GM21576 (cell line): ENCODE data around the gene LMTK2.

Source experiments
- ATAC-seq: cut with Tn5 transposase; IDR thresholded peaks from one replicate; pipeline ENCODE4 v1.9.1; 2021; ENCODE audit warnings: mild to moderate bottlenecking, moderate library complexity; ENCODE audit not compliant: unreplicated experiment

The LMTK2 gene

DNA sequence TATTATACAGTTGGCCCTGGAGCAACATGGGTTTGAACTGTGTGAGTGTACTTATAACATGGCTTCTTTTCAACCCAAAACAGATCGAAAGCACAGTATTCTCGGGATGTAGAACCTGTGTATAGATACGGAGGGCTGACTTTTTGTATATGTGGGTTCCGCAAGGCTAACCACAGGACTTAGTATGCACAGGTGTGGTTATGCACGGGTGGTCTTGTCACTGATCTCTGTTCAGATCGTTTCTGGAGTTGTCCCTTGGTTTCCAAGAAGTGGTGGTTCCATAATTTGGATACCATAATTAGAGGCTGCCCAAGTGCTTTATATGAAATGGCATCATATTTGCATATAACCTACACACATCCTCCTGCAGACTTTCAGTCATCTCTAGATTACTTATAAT lies 93.7 kb downstream of the LMTK2 start:
- ATAC-seq = peak; percentile 47

DNA sequence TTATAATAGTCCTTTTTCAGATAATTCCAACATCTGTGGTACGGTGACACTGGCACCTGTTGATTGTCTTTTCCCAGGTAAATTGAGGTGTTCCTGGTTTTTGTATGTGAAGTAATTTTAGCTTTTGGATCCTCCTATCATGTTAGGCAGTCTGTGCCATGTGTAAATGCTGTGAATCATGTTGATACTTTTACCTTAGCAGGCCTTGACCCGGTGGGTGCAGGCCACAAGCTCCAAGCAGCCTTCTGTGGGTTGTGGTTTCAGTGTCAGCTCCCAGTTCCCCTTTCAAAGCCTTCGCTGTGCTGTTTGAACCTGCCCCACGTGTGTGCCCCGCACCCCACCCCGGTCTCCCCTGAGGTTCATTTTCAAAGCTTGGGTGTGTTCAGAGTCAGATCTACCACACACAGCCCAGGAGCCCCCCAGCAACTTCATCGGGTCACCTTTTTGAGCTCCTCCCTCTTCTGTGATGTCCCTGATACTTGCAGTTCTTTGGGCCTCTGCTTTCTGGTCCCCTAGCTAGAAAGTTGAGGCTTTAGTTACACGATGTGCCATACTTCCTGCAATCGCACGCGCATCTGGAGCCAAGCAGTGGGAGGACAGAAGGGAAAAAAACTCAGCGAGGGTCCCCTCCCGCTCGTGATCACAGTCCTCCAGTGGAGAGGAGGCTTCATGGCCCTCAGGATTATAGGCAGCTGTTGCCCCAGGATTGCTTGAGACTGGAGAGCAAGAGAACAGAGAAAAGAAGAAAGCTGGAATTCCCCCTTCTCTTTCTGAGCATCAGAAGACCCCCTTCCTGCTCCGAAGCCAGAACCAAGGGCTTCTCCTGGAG lies 95.9 kb downstream of the LMTK2 start:
- peak; percentile 88 for ATAC-seq

DNA sequence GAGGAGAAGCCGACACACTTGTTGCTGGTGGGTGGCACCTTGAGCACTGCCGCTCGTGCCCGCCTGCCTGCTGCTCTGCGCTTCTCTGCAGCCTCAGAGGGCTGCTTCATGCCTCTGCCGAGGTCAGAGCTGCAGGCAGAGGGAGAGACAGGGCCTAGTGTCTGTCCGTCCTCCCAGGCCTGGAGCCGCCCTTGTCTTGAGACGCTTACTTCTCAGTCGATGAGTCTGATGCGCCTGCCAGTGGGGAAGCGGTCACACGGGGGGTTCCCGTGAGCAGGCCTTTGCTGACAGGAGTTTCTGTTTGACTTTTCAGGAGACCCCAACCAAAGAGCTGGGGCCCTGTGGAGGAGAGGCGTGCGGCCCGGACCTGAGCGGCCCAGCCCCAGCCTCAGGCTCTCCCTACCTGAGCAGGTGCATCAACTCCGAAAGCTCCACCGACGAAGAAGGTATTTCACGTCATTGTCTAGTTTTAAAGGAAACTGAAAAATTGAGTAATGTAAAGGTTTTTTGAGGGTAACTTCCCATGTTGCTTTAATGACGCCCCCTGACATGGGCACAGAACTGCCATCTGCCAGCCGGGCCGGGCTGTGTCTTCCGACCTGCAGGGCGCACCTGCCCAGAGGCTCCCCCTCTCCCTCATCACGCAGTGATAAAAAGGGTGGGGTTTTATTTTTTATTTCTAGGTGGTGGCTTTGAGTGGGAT lies 96.8 kb downstream of the LMTK2 start:
- ATAC-seq = no peak

DNA sequence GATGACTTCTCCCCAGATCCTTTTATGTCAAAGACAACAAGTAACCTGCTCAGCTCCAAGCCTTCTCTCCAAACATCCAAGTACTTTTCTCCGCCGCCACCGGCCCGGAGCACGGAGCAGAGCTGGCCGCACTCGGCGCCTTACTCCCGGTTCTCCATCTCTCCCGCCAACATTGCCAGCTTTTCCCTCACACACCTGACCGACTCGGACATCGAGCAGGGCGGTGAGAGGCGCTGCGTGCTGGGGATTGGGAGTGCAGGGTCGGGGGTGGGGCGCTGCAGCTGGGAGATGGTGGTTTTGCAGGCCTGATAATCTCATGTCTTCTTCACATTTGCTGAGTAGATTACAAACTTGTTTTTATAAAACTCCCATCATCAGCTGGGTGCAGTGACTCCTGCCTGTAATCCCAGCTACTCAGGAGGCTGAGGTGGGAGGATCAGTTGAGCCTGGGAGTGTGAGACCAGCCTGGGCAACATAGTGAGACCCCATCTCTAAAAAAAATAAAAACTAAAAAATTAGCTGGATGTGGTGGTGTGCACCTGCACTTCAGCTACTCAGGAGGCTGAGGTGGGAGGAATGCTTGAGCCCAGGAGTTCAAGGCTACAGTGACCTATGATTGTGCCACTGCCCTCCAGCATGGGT lies 97.4 kb downstream of the LMTK2 start:
- no peak for ATAC-seq

DNA sequence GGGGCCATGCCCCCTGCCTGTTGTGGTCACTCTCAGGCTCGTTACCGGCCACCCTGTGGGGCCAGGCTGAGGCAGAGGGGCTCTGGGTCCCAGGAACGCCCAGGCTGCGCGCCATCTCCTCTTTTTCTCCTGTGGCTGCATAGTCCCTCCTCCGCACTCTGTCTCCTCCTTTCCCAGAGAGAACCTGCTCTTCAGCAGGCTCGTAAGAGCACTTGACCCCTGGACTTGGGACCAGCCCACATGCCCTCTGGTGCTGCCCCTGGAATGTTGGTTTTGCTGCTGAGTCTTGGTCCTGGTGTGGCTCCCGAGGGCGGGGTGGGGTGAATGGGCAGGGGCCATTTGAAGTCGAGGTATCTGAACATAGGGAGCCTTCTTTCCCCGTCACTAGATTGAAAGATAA lies 98.0 kb downstream of the LMTK2 start:
- no peak for ATAC-seq

DNA sequence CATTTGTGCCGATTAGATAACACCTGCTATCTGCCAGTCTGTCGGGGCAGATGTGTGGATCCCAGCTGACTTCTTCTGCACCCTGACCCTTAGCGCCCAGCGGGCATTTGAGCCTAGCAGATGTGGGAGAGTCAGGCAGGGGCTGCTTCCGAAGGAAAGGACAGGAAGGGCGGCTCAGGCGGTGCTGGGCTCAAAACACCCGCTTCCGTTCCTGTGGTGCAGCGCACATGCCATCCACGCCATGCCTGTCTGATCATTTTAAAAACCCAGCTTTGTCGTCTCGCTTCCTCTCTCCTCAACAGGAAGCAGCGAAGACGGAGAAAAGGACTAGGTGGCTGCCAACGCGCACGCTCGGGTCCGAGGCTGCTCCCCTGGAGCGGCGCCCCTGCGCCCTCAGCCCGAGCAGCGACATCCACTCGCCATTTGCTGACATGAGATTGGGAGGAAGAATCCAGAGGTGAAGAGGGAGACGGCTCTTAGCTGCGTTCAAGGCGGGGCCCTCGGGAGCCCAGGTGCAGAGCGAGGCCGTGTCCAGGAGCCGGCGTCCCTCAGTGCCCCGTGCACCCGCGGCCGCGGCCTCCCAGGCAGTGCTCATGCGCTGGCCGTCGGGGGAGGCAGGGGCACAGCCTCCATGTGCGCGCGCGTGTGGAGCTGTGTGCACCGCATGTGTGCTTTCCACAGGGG lies 98.6 kb downstream of the LMTK2 start:
- no peak for ATAC-seq

DNA sequence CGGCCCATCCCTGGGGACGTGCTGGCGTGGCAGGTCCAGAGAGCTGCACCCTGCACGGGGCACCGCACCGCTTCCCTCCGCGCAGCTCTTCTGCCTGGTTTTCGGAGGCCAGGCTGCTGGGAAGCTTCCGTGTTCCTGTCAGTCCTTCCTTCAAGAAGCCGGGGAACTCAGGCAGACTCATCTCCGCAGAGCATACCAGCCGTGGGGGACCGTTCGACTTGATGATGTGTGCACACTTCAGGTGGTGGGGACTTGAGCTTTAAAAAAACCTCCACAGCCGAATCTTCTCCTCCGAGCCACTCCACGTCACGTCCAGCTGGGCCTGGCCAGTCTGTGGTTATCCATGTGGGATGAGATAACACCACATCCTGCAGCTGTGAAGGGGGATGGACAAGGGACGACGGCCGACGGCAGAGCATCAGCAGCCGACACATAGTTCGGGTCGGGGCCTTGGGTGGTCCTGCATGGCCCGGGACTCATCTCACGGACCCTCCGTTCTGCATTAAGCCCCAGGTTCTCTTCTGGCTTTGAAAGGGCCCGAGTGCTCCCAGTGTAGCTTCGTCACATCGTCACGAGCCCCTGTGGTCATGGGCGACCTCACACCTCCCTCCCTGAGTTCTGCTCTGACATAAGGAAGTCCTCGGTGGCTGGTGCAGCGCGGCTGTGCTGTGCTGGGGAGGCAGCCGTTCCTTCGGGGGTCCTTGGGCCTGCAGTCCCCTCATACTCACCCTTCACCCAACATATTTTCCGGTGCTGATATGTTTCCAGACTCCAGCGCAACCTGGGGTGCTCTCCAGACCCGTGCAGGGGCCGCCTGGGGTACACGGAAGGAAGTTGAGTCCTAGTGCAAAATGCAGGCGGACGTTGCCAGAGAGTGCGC lies 100.0 kb downstream of the LMTK2 start:
- no peak for ATAC-seq

DNA sequence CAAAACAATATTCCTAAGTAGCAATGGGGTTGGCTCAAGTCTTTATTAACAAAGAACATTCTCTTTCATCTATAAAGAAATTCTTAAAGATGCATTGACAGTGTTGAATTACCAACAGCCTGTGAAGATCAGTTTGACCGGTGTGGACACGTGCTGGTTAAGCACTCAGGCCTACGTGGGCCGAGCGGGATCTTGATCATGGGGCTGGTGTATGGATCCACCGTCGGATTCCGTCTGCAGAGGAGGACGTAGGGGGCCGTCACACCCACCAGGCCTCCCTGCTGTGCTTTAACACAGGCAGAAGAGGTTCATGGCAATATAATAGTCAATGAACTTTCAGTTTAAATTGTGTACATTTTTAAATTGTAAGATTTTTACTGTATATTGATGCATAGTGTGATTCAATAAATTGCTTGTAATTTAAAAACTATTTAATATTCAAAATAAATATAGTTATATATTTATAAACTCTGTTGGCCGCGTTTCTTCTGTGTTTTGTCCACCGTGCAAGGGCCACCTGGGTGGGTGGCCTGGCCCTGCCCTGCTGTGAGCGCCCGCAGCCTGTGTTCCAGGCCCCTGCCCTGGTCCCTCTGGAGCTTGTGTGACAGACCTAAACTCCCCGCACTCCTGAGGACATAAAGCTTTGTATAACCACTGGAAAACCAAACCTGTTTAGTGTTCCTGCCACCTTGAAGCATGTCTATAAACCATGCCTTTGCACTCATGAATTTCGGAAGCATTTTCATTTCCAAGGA lies 102.7 kb downstream of the LMTK2 start:
- ATAC-seq = no peak

DNA sequence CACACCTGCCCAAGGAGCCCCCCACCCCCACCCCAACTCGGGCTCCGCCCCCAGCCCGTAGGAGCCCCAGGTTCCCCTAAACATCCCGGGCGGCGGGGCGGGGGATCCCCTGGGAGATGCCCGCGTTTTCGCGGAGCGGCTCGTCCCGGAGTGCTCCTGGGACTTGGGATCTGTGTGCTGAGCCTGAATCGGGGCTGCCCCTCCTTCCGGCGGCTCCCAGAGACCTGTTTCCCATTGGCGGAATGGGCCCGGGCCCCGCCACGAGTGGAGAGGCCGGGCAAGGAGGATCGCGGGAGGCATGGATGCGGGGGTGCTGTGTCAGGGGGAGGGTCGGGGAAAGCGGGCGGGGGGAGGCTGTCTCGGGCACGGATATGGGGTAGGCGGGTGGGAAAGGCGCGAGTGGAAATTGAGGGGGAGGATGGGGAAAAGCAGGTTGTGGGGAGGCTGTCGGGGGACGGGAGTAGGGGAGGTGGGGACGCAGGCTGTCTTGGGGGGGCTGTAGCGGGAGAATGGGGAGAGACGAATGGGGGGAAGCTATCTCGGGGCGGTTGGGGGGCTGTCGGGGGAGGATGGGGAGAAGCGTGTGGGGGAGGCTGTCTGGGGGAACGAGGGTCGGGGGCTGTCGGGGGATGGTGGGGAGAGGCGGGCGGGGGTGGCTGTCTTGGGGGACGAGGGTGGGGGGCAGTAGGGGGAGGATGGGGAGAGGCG lies 104.0 kb downstream of the LMTK2 start:
- ATAC-seq = no peak

DNA sequence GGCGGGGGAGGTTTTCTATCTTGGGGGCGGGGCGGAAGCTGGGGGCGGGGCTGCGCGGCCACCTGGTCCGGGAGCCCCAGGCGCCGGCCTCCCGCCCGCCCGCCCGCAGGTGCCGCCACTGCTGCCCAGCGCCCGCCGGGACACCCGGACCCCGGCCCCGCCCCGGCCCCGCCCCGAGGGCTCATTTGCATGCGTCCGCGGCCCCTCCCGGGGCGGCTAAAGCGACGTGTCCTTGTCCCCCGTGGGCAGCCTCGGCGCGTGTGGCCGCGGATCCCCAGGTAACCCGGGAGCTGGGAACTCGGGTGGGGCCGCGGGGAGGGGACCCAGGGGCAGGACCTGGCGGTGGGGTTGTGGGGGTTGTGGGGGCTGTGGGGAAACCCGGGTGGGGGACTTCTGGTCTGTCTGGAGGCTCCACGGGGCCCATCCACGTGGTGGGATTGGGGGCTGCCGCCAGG lies 104.6 kb downstream of the LMTK2 start, which contains the start of gene BHLHA15:
BHLHA15 (plus strand) TSS at position 219 of the 455 bp plus-strand sequence. CDS start 871 bp downstream, outside the sequence.
- no peak for ATAC-seq

DNA sequence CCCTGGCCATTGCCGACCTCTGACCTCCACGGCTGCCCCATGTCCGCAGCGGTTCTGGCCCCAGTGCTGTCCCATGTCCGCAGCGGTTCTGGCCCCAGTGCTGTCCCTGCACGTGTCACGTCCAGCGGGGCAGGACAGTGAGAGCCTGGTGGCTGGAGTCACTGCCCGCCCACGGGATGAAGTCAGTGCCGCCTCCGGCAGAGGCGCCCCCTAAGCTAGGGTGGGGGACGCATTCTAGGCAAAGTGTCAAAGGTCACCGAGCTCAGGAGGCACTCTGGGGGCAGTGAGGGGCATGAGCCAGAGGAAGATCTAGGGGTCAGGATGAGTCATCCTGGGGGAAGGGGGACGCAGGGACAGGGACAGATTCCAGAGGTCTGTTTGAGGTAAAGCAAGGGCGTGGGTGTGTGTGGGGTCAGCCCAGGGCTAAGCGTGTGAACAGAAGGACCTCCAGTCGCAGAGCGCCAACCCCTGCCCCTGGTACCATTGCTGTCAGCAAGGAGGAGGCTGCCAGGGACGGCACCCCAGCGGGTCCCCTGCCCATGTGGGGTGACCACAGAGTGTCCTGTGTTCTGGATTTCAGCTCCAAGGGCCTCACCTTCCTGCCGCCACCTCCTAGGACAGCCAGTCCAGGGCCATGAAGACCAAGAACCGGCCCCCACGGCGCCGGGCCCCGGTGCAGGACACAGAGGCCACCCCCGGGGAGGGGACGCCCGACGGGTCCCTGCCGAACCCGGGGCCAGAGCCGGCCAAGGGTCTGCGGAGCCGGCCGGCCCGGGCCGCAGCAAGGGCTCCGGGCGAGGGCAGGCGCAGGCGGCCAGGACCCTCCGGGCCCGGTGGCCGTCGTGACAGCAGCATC lies 105.2 kb downstream of the LMTK2 start:
- no peak for ATAC-seq

DNA sequence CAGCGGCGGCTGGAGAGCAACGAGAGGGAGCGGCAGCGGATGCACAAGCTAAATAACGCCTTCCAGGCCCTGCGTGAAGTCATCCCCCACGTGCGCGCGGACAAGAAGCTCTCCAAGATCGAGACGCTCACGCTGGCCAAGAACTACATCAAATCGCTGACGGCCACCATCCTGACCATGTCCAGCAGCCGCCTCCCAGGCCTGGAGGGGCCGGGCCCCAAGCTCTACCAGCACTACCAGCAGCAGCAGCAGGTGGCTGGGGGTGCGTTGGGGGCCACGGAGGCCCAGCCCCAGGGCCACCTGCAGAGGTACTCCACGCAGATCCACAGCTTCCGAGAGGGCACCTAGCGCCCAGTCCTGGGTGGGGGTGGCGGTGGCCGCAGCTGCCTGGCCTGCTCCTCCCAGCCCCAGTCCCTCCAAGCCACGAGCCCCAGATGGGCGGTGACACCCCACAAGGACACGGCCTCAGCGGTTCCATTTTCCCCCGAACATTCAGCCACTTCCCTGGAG lies 105.9 kb downstream of the LMTK2 start:
- ATAC-seq = no peak

DNA sequence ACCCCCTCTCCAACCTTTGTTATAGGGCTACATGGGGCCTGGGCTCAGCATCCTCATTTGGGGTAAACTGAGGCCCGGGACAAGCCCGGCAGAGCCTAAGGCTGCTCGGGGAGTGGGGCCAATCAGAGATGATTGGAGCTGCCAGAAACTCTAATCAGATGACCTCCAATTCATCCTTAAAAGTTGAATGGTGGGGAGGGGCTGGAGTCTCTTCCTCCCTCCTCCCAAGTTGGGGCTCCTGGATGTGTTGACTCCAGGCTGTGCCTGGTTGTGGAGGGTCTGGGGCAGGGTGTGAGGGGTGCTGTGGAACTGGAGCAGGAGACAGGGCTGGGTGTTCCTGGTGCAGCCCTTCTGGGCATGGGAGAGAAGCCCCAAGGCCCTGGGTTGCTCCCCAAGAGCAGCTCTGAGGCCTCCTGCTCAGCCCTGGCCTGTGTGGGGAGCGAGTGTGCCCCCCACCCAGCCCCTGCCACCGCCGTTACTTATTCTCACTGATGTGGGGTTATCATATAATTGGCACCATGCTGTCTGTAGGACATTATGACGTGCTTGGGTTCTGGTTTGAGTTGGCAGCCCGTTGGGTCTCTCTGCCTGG lies 106.7 kb downstream of the LMTK2 start:
- no peak for ATAC-seq

DNA sequence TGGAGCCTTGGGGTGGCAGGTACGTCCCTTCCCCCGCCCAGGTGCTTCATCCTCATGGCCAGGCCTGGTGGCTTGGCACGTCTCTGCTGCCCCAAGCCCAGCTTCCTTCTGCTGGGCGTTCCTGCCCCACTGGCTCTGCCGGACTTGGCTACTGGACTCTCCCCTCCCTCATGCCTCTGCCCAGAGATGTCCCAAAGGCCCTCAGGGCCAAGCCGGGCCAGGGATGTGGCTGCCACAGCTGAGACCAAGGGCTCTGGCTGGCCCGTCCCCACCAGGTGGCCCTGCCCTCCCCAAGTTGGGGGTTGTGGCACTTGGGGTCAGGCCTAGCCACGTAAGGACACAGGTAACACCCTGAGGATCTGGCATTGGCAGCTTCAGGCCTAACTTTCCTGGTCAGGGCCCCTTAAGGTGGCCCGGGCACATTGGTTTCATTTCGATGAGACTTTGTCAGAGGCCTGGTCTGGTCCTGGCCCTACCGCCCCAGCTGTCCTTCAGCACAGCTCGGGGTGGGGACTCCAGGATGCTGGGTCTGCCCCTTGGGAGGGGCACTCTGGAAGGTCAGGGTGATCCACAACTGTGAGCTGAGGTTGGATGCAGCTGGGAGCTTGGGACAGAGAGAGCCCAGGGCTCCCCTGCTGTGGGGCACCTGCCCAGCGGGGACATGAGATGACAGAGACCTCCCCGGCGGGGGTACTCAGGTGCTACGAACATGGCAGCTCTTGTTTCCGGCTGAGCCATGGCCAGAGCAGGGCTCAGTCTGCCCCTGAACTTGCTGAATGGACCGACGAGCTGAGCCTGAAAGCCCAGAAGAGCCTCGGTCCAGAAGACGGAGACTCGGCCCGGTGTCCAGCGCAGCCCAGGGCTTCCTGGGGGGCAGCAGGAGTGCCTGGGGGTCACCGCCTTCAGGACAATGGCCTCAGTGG lies 107.5 kb downstream of the LMTK2 start:
- no peak for ATAC-seq

DNA sequence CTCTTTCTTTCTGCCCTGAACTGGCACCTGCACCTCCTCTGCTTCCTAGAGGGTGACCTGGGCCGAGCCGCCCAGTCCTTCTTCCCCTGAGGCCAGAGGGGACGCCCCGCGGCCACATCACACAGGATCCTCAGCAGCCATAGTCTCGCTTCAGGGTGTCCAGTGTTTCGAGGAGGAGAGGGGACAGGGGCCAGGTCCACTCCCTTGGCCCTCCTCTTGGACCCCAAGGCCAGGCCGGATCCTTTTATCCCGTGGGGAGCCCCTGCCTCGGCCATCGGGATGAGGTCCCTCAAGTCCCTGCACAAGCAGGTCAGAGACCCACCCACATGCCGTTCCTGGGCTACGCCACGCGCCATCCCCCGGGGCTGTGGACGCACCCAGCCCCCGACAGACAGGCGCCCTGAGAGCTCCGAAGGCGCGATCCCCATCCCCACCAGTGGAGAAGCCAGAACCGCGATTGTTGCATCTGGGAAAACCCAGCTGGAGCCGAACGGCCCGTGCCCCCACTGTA lies 108.2 kb downstream of the LMTK2 start:
- ATAC-seq = no peak
